HG02610 (cell line): Measurements from ENCODE around the gene DNAJC18.
"Not testable (repeated sequence)": the region's sequence is repeated elsewhere in the genome, so short reads cannot be mapped to it uniquely, and the experiment has no call there.

Source experiments
- ATAC-seq: cut with Tn5 transposase; IDR thresholded peaks from one replicate; pipeline ENCODE4 v1.9.1; 2021; ENCODE audit warnings: mild to moderate bottlenecking, moderate library complexity; ENCODE audit not compliant: unreplicated experiment

Gene DNAJC18

DNA sequence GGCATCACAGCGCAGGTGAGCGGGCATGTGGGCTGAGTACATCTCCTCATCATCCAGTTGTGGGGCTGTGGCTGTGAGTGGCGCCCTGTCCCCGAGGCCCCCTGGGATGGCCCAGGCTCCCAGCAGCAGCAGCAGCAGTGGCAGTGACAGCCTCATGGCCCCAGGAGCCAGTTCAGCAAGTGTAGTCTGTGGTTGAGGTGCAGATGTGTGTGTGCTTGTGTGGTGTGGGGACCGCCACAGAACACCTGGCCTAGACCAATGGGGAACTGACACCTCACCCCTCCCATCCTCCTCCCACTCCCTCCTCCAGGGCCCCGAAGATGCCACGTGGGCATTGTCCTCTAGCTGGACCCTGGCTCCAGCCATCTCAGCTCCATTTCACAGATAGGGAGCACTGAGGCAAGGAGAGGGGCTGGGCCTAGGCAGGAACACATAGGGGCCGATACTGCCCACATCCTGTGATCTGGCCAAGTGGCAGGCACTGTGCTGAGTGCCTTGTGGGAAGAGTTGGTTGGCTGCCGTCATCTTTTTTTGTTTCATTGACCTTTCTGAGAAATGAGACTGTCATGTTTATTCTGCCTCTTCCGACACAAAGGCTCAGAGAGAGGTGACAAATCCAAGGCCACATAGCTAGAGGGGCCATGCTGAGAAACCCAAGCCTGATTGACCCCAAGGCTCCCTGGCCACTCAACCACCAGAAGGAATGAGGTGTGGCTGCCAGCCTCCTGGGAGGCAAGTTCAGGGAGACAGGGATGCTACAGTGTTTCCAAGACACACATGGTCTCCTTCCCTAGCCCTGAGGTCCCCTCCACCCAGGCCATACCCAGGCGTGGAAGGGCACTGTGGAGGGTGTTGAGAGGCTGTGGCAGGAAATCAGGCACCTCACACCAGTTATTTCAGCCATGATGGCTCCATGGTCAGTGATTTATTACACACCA lies 49.4 kb downstream of the DNAJC18 start, which contains the start of gene MZB1:
Gene MZB1, minus strand, starts transcription at position 213 of the 938 bp plus-strand sequence. Its CDS starts 57 bp downstream, at position 156.
- peak; percentile 45 for ATAC-seq

DNA sequence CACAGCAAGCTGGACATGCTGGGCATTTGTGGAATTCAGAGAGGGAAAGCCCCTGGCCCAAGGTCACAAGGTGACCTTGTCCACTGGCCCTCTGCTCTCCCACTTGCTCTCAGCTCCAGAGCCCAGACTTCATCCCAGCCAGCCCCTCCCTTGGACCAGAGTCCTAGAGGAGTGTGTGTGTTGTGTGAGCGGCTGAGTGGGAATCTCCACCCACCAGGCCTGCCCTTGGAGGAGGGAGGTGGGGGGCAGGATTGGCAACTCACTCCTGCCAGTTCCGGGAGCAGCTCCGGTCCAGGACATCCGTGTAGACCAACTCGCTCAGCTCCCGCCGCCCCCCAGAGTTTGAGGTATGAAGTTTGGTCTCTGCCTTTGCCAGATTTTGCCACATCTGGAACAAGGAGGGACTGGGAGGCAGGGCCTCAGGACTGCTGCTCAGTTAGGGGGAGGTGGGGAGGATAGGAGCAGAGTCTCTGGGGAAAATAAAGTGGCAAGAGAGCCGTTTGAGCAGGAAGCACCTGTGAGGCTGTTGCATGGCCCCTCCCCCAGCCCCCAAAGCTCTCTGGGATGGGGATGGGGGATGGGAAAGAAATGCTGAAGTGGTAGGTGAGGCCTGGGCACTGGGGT lies 51.0 kb downstream of the DNAJC18 start:
- no peak for ATAC-seq

DNA sequence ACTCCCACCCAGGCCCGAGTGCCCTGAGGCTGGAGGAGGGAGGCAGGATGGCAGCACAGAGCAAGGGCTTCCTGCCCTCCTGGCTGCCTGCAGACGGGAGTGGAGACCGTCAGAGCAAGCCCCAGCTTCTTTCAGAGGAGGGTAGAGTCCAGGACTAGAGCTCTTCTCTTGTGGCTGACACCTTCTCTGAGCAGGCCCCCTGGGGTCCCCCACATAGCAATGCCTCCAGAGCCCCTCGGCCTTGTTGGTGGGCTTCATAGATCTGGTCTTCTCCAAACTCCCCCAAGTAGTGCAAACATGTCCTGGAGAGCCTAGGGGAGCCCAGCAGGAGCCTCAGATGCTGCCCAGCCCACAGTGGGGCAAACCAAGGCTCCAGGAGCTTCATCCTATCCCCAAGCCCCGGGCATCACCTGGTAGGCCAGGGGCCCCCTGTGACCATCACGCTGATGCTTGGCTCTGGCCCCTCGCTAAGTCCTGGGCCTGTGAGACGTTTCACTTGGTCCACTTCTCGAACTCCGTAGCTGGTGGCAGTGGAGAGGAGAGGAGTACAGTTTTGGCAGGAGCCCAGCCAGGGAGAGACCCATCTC lies 51.6 kb downstream of the DNAJC18 start:
- no peak for ATAC-seq

DNA sequence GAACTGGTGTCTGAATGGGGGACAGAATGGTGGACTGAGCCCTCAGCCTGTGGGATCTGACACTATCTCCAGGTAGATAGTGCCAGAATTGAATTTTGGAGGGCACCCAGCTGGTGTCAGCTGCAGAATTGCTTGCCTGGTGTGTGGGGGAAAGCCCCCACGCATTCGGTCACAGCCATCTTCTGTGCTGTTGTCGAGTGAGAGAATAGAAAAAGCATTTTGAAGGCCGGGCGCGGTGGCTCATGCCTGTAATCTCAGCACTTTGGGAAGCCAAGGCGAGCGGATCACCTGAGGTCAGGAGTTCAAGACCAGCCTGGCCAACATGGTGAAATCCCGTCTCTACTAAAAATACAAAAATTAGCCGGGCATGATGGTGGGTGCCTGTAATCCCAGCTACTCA lies 52.4 kb downstream of the DNAJC18 start:
- not testable (repeated sequence) for ATAC-seq

DNA sequence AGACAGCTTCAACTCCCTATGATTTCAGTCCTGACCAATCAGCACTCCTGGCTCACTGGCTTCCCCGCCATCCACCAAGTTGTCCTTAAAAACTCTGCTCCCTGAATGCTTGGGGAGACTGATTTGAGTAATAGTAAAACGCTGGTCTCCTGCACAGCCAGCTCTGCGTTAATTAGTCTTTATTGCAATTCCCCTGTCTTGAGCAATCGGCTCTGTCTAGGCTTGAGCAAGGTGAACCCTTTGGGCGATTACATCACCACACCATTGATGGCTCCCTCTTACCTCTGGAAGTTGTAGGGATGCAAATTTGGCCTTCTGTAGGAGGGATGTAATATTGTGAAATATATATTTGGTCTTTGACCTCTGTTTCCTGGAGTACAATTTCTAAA lies 53.3 kb downstream of the DNAJC18 start:
- no peak for ATAC-seq

DNA sequence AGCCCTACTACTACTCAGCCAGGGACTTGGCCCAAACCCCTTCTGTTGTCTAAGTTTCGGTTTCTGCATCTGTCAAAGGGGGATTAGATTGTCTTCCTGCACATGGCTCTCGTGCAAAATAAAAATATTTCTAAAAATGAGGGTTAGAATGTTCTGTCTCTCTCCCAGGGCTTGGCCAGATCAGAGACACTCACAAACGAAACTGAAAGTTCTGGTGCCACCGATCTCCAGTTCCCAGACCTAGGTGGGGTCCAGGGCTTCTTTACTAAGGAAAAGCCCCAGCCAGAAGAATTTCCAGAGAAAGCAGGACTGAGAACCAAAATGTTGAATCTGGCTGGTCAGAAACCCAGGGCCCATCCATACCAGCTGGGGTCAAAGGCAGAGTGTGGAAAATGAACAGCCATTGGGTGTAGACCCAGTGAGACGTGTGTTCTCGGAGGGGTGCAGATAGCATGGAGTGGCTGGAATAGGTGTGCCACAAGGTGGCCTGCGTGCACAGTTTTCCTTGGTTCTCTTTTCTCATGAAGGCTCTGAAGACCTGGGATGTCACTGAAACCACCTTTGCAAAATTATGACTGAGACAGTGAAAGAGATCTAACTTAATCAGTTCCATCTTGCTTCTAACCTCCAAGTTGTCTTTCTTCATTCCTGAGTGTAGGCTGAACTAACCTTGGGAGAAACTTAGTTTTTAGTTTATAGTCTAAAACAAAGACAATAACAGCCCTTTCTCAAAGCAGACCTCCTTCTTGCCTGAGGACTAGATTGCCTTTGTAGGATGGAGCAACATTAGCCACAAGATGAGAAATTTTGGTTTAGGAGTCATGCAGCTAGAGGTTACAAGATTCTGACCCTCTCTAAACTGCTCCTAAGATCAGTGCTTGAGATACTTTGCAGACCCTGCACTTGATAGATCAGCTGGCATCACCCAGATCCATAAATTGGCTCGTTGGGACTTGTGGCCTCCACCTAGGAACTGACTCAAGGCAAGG lies 54.0 kb downstream of the DNAJC18 start:
- no peak for ATAC-seq

DNA sequence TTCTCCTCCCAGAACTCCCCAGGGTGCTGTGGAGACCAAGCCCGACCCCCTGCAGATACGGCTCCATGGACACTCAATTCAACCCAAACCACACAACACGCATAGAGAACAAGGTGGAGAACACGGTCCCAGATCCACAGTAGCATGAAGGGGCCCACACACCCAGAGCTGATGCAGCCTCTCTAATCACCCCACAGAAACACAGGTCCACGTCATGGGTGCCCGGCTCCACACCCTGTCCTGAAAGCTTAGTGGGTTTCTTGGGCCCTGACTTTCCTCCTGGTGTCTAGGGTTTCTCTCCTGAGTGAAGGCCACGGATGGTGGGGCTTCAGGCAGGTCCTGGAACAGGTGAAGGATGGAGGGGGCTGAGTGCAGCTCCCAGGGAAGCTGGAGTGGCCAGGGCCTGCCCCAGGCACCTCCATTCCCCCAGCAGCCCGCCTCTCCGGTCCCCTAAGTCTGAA lies 54.7 kb downstream of the DNAJC18 start:
- ATAC-seq, result no peak

DNA sequence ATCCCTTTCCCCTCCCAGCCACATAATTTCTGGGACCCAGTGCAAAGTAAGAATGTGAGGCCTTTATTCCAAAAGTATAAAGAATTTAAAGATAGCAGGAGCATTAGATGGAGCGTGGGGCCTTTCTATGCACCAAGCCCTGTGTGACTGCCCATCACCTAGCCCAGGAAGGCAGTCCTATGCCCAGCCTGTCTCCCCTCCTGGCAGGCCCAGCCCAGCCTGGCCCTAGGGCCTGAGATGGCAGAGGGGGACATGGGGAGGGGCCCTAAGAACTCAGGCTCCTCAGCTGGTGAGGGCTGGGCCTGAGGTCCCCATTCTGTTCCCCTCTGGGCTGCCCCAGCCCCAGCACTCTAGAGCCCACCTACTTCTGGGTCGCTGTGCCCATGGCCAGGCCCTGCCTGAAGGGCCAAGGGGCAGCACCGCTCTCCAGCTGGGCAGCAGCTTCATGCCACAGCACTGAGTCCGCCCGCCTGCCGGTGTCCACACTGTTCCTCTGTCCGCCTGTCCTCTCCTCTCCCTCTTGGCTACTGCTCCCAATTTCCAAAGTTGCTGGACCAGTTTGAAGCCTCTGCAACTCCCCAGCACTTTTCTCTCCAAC lies 55.2 kb downstream of the DNAJC18 start:
- ATAC-seq, result no peak

DNA sequence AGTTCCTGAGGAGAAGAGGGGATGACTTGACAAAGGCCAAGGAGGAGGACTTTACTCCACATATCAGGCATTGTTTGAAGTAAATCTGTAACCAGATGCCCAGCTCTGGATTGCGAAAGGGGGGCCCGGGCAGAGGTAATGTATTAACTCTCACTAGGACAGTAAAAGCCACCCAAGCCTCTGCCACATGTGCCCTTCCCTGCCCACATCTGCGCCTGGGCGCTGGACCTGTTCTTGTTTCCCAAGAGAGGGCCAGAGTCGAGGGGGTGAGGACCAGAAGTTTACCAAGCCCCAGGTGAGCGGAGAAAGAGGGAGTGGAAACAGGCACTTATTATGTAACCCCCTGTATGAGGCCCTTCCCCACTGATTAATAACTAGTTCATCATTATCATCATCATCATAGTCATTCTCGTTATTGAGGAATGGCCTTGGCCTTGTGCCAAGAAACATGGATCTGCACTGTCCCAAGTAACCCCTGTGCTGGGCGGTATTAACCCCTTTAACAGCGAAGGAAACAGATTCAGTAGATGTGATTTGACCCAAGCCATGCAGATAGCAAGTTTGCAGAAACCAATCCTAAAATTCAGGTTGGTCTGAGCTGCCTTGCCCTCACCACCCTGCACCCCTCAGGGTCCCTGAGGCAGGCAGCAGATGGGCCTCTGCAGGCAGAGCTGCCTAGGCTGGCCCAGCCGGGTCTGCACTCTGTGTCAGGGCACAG lies 55.9 kb downstream of the DNAJC18 start, which contains the start of gene SLC23A1:
Gene SLC23A1, minus strand, starts transcription at position 23 of the 718 bp plus-strand sequence. CDS start 44 bp downstream, outside the sequence.
- ATAC-seq, result no peak

DNA sequence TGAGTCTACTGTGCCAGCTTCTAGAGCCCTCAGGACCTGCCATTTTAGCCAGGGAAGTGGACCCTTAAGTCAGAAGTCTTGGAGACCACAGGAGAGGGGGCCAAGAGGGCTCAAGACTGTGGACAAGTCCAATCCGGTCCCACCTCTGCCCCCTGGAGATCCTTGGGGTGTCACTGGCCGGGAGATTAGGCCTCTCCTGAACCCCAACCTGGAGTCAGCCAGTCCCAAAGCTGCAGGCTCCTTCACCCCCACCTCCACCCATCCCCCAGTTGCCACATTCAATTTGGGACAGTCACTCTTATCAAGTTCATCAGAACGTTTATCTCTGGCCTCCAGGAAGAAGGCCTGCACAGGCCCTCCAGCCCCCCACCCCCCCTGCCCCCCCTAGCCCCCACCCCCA lies 56.5 kb downstream of the DNAJC18 start:
- ATAC-seq, result no peak

DNA sequence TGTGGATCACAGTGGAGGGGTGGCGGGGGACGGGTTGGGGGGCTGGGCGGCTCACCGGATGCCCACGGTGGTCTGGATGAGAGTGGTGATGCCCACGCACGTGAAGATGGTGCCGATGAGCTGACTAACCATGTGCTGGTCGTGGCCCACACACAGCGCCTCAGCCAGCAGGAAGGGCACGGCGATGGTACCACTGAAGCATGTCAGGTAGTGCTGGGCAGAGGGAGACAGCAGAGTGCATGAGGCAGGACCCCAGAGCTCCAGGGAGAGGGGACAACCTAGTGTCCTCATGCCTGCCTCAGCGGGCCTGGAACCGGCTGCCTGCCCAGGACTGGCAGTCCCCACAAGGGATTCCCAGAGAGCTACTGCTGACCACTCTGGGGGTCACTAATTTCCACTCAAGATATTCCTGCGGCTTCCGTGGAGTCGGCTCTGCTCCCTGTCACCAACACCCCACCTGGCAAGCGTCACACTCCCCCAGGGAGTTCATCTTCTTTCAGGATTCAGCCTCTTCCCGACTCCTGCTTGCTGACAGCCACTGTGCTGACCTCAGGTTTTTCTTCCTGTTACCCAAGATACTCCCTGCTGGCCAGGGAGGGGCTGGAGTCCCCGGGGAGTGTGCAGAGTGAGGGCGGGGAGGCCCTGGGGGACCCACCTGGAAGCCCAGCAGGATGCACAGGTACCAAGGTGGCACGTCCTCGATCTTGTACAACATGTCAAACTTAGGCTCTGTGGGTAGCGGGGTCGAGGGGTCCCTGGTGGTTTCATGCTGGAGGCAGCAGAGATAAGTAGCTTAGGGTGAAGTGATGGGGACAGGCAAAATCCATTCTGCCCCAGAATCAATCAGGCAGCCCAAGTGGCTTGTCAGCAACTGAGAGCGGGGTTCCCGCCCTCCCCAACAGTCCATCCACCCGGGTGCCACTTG lies 57.2 kb downstream of the DNAJC18 start:
- ATAC-seq, result no peak

DNA sequence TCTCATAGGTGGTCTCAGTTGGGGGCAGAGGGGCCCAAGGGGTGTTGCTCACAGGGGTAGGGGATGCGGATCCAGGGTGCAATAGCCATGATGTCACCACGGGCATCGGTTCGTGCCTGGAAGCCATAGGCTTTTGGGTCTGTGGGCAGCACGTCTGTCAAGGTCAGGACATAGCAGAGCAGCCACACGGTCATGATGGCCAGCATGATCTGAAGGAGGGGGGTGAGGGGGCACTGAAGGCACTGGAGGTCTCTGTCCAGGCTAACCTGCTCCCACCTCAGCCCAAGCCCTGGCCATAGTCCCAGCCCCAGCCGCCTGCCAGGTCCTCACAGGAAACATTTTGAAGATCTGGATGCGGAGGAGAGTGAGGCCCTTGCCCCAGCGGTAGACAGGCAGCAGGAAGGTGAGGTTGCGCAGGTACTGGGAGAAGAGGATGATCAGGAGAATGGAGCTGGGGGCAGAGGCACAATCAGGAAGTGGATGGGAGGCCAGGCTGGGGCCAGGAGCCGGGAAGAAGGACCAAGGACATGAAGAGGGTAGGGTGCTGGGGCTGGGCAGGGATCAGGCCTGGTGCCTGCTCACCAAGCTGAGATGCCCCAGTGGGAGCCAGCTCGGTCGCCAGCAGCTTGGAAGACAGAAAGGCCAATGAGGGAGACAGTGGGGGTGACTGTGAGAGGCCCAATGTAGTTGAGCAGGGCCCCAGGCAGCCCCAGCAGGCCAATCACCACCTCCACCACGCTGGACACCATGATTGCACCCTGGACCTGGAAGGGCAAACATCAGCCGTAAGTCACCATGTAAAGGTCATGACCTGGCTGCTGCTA lies 59.5 kb downstream of the DNAJC18 start:
- no peak for ATAC-seq

DNA sequence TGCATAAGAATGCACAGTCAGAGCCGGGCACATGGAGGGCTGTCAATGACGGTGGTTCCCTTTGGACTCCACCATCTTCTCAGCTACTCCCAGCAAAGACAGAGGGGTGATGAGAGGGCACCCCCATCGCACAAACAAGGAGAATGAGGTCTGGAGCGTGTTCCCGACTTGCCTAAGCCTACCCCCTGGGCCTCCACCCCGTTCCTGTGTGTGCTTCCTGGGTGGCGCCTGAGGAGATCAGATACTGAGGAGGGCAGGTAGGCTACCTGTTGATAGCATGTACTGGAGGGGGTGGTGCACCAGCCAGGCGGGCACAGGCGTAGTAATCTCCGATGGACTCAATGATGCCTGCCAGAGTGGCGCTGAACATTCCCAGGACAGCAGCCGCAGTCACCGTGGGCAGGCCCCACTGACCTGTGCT lies 60.4 kb downstream of the DNAJC18 start:
- ATAC-seq, result no peak

DNA sequence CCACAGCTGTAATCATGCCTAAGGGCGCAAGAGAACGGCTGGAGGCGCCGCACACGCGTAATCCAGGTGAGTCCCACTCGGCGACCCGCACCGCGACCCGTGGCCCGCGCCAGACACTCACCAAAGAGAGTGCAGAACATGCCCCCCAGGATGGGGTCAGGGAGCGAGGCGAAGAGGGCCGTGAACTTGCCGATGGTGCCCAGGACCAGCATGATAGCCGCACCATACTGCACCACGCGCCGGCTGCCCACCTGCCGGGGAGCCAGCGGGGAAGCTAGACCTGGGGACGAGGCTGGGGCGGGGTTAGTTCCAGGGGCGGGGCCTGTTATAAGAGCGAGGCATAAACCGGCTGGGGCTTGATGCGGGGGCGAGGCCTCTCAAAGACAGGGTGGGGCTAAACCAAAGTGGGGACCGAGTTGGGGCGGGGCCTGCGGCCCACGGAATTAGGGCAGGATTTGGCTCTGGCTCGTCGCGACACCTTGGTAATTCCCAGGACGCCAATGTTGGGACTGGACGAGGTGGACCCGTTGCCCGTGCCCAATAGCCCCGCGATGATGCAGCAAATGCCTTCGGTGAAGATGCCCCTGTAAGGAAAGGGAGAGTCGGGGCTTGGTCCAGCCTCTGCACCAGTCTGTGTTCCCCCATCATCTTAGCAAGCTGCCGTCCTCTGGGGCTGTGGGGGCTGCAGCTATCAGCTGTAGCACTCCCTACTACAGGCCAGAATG lies 61.1 kb downstream of the DNAJC18 start:
- ATAC-seq, result no peak

DNA sequence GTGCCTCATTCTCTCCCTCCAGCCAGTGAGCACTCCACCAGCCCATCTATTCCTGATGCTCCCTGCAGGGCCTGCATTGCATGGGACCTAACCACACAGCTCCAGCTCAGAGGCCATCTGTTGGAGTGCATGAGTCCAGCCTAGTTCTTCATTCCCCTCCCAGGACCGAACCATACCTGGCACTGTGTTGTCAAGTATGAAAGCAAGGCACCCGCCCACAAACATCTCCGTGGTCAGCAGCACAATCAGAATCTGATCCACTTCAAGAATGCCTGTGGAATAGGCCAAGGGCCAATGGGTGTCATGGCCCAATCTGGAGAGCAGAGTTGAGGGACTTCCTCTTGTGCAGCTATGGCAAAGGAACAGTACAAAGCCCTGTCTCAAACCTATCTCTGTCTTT lies 62.1 kb downstream of the DNAJC18 start:
- no peak for ATAC-seq

DNA sequence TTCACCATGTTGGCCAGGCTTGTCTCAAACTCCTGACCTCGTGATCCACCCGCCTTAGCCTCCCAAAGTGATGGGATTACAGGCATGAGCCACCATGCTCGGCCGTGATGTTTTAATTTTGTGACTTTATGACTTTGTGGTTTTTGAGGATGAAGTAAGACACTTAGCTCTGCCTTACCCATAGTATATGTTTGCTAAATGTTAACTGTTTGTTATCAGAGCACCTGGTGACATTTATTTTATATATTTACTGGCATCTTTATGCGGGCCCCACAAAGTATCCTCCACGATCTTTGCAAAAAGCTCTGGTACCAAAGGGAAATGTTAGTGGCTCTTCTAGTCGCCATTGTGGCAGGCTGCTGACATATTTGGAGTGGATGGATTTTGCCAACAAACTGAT lies 63.0 kb downstream of the DNAJC18 start:
- ATAC-seq, result no peak

DNA sequence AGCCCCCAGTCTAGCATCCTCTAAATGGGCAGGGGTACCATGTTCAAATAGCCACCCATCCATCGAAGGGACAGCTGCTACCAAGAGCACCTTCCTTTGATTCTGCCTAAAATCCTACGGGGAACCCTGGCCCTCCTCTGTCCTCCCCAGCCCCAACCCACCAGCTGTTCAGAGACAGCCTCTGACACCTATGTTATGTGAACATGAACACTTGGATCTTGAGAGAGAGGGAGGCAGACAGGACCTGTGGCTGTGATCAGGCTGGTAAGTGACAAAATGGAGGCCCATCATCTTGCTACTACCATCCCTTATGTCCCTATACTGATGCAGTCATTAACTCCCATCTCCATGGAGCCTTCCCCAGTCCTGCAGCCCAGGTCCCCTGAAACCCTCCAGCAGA lies 64.4 kb downstream of the DNAJC18 start:
- no peak for ATAC-seq
